Ovary (tissue), 3 donors: ENCODE data around the gene SFXN5.

Experiments
- EP300 ChIP-seq: sonication (generic); formaldehyde crosslinking; IDR thresholded peaks from one replicate; pipeline ENCODE4 v1.6.1; 2017; ENCODE audit warnings: antibody characterized with exemption
- POLR2A ChIP-seq: fragments of 450-650 bp; IDR thresholded peaks from one replicate; pipeline ENCODE4 v1.6.1; 2017; ENCODE audit warnings: antibody characterized with exemption, mild to moderate bottlenecking, moderate library complexity
- TF ChIP-seq, protein P1 (sequence below), 3 donors: fragments of 450-650 bp in 2 of 3; fragments of 200-600 bp in 1 of 3; IDR thresholded peaks; one replicate each; pipeline versions ENCODE4 v1.5.1 to v1.8.0; 2016 to 2022; ENCODE audit warnings: antibody characterized with exemption in 3 of 3, mild to moderate bottlenecking in 1 of 3
- donor health status: DM: no; HTN: no; CAD: no.

DNA sequence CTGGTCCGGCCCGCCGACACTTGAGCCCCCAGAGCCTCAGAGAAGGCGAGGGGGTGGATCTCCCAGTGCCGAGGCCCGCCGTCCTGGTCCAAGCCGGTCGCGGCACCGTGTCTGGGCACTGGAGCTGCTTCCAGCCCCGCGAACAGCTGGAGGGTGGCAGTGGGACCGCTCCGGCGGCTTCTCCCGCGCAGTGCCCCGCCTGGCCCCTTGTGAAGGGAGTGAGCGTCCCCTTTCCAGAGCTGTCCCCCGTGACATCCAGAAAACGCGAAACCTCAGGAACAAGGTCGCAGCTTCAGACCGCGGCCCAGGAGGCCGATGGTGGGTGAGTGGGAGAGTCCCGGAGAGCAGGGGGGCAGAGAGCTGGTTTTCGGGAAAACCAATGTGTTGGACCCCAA, 154.8 kb downstream of the SFXN5 start:
- TF ChIP-seq EP300 (no peak), POLR2A (no peak)
- TF ChIP-seq, protein P1, sequence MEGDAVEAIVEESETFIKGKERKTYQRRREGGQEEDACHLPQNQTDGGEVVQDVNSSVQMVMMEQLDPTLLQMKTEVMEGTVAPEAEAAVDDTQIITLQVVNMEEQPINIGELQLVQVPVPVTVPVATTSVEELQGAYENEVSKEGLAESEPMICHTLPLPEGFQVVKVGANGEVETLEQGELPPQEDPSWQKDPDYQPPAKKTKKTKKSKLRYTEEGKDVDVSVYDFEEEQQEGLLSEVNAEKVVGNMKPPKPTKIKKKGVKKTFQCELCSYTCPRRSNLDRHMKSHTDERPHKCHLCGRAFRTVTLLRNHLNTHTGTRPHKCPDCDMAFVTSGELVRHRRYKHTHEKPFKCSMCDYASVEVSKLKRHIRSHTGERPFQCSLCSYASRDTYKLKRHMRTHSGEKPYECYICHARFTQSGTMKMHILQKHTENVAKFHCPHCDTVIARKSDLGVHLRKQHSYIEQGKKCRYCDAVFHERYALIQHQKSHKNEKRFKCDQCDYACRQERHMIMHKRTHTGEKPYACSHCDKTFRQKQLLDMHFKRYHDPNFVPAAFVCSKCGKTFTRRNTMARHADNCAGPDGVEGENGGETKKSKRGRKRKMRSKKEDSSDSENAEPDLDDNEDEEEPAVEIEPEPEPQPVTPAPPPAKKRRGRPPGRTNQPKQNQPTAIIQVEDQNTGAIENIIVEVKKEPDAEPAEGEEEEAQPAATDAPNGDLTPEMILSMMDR (IDR thresholded peaks at IDR 0.05) = no peak
